Activated CD8-positive, alpha-beta memory T cell treated with anti-CD3 and anti-CD28 coated beads, Interleukin-2, amount 10 ng/mL, durations not matched to agents 7 days and 5 days (primary cell): ENCODE data around the gene SPECC1L. TPM values are rescaled to one million over a fixed set of nuclear protein-coding genes. Genes with fewer than 3 reads are reported as not detected.
"Not testable (repeated sequence)": the region's sequence is repeated elsewhere in the genome, so short reads cannot be mapped to it uniquely, and the experiment has no call there.

Source experiments
- ATAC-seq: fragments of 150-1000 bp; cut with Tn5 transposase; one replicate; pipeline ENCODE4 v1.10.0; 2021; ENCODE audit warnings: moderate library complexity
- CTCF ChIA-PET: fragments of 350-600 bp; sonication (Branson Sonifier 250); formaldehyde crosslinking; loops from one replicate; lab custom pipeline; 2021; ENCODE audit warnings: antibody characterized with exemption; lab: Charles Lee
- DNase-seq: peaks from one replicate; pipeline ENCODE4 v3.0.0-alpha.2; 2020
- H3K27ac Mint-ChIP-seq: one replicate; pipeline ENCODE4 v1.8.0; 2021; ENCODE audit warnings: mild to moderate bottlenecking, mixed read lengths
- H3K27me3 Mint-ChIP-seq: one replicate; pipeline ENCODE4 v1.8.0; 2021; ENCODE audit warnings: mixed read lengths
- H3K36me3 Mint-ChIP-seq: one replicate; pipeline ENCODE4 v1.8.0; 2021; ENCODE audit warnings: mild to moderate bottlenecking, mixed read lengths
- H3K4me1 Mint-ChIP-seq: one replicate; pipeline ENCODE4 v1.8.0; 2021; ENCODE audit warnings: mixed read lengths
- H3K4me3 Mint-ChIP-seq: one replicate; pipeline ENCODE4 v1.8.0; 2021; ENCODE audit warnings: mild to moderate bottlenecking, moderate library complexity, mixed read lengths
- H3K9me3 Mint-ChIP-seq: one replicate; pipeline ENCODE4 v1.8.0; 2022; ENCODE audit warnings: low read depth, mixed read lengths
- total RNA-seq, 2 experiments: library from RNA; stranded (reverse); gene quantifications; one replicate each; pipeline ENCODE4 v1.2.3, GENCODE V29; 2021

SPECC1L gene
- total RNA-seq, 2 experiments from 2014 or later = 55.3 to 57.4 TPM

DNA sequence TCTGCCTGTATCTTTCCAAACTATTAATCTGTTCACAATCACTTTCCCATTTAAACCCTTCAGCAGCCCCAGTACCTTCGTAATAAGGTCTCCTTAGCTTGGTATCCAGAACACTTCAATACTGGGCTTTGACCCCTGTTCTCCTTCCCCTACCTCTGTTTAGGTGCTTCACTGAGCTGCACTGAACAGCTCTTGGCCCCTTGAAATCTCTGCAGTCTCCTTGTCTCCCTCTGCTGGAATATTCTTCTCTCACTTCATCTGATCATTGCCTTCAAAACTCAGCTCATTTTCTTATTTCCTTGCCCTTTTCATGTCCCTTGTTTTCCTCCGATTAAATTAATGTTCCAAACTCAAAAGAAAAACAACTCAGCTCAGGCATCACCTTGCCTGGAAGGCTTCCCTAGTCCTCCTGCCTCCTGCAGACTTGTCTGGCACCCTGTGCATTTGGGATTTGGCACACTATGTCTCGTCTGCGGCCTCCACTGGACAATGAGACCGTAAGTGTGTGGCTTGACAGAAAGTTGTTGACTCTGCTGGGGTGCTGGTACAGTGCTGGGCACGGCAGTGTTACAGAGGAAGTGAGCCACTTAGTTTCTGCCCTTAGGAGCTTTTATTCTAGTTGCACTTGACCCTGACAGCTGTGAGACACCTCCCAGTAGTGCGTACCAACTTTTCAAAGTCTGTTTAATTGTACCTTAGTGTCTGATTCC is 4.2 kb downstream of the SPECC1L start:
- ATAC-seq, CTCF ChIA-PET, H3K27me3 Mint-ChIP-seq, H3K27ac Mint-ChIP-seq, H3K36me3 Mint-ChIP-seq, H3K4me3 Mint-ChIP-seq, DNase-seq, H3K9me3 Mint-ChIP-seq: not testable (repeated sequence)
- H3K4me1 Mint-ChIP-seq = peaks cover 37% of the 10 kb centered on the region

DNA sequence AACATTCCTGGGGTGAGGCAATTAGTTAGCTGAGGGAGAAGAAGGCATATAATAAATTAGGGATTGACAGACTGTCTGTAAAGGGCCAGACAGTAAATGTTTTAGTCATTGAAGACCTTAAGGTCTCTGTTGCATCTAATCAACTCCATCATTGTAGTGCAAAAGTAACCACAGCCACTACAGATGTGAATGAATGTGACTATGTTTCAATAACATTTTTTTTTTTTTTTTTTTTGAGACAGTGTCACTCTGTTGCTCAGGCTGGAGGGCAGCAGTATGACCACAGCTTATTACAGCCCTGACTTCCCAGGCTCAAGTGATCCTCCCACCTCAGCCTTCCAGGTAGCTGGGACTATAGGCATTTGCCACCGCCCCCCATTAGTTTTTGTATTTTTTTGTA is 9.7 kb downstream of the SPECC1L start:
- Mint-ChIP-seq H3K4me1 (peaks cover 43% of the 10 kb centered on the region), H3K36me3 (peaks cover 16% of the 10 kb centered on the region)
- H3K4me3 Mint-ChIP-seq, H3K27ac Mint-ChIP-seq, DNase-seq, ATAC-seq, H3K9me3 Mint-ChIP-seq, CTCF ChIA-PET, H3K27me3 Mint-ChIP-seq: not testable (repeated sequence)

DNA sequence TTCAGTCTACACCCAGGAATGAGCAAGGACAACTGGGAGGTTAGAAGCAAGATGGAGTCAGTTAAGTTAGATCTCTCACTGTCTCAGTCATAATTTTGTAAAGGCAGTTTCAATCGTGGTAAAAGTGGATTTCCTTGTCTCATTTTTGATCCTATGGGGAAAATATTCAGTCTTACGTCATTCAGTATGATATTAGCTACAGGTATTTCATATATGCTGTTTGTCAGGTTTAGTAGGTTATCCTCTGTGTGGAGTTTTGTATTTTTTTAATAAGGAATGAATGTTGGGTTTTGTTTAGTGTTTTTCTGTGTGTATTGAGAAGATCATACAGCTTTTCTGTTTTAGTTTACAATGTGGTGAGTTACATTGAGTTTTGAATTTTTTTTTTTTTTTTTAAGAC is 11.8 kb downstream of the SPECC1L start:
- Mint-ChIP-seq H3K4me3 (no peak overlapping the region), H3K4me1 (peaks cover 44% of the 10 kb centered on the region)

DNA sequence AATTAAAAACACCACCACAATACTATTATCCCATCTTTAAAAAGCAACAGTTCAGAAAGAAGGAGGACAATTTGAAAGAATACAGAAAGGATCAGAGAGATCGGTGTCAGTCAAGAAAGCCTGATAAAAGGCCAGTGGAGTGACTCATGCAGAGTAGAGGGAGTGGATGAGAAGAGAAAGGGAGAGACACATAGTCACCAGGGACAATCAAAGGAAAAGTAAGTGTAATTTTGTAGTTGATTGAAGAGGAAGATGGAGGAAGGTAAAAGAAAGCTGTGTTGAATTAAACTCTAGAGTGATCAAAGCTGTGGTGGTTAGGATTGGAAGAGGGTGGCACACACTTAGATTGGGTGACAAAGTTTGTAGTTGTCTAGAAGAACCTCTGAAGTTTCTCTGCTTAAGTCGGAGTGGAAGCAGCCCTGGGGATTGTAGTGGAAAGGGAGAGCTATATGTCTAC is 14.1 kb downstream of the SPECC1L start:
- no peak overlapping the region for H3K4me3 Mint-ChIP-seq
- DNase-seq (no peak), ATAC-seq (peak; percentile 60)
- no peak overlapping the region for H3K27ac Mint-ChIP-seq
- CTCF ChIA-PET = interaction anchor here (1.1 to 1.4 kb wide), 2 partner anchors 42 to 95 kb away, joined by 3 read pairs; no protein-coding TSS in a partner anchor
- H3K4me1 Mint-ChIP-seq = peaks cover 44% of the 10 kb centered on the region
- H3K9me3 Mint-ChIP-seq = no peaks in the 10 kb centered on the region
- H3K27me3 Mint-ChIP-seq = no peaks in the 10 kb centered on the region
- H3K36me3 Mint-ChIP-seq = peaks cover 19% of the 10 kb centered on the region

More for the DNA sequence above, 11.8 kb downstream of the SPECC1L start:
- Mint-ChIP-seq H3K27ac (no peak overlapping the region), H3K27me3 (no peaks in the 10 kb centered on the region), H3K36me3 (peaks cover 15% of the 10 kb centered on the region), H3K9me3 (no peaks in the 10 kb centered on the region)
- CTCF ChIA-PET = interaction anchor here (0.9 kb wide), 1 partner anchor 40 kb away, joined by 3 read pairs; no protein-coding TSS in a partner anchor
- ATAC-seq = no peak
- DNase-seq = no peak

DNA sequence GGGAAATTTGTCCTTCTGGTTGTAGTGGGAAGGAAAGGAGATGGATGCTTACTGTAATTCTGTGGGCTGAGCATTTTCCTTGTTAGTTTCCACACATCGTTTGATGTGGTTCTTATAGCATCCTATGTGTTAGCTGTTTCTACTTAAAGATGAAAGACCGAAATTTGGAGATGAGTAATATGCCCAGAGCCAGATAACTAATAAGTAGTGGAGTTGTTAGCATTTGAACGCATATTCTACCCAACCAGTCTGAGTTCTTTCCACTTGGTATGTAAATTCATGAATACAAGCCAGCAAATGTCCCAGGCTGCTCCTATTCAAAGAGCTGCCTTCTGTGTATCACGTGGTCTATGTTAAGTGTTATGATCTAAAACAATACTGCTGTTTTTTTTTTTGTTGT is 14.6 kb downstream of the SPECC1L start:
- Mint-ChIP-seq H3K9me3 (no peaks in the 10 kb centered on the region), H3K4me3 (no peak overlapping the region), H3K27me3 (no peaks in the 10 kb centered on the region), H3K4me1 (peaks cover 46% of the 10 kb centered on the region), H3K27ac (no peak overlapping the region), H3K36me3 (peaks cover 20% of the 10 kb centered on the region)
- ATAC-seq (peak; percentile 84), DNase-seq (no peak)
- CTCF ChIA-PET = interaction anchor here (1.1 to 1.4 kb wide), 2 partner anchors 42 to 95 kb away, joined by 3 read pairs; no protein-coding TSS in a partner anchor

DNA sequence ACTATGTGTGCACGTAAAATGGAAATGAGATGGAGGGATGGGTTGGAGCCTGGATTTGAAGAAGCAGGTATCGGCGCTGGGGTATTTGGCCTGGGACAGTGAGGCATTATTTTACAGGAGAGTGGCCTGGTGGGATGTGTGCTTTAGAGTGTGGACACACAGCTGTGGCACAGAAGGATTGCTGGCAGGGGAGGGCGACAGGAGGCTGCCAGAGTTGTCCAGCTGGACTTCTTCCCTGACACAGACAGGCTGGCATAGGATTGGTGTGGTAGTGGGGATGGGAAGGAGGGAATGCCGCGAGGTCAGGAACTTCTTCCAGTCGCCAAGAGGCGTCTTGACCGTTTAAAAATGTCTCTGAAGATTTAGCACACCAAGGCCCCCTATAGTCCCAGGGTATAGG is 16.6 kb downstream of the SPECC1L start:
- H3K27me3 Mint-ChIP-seq, H3K9me3 Mint-ChIP-seq, ATAC-seq, CTCF ChIA-PET, DNase-seq, H3K27ac Mint-ChIP-seq, H3K4me3 Mint-ChIP-seq: not testable (repeated sequence)
- peaks cover 12% of the 10 kb centered on the region for H3K36me3 Mint-ChIP-seq
- H3K4me1 Mint-ChIP-seq = peaks cover 33% of the 10 kb centered on the region

DNA sequence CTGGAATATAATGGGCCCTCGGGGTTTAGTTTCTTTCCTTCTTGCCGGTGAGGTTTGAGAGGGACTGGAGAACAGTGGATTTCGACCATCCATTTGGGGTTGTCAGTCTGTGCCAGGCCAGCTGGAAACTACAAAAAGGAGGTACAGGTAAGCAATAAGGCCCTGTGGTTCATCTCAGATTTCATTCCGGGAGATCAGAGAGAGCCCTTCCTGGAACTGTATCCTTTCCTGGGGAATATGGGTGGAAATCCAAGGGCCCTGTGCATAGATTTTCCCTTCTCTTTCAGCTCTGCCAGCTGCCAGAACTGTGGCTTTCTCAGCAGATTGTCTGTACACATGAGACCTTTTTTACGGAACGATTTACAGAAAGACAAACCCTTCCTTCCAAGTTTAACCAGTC is 17.2 kb downstream of the SPECC1L start:
- H3K9me3 Mint-ChIP-seq, DNase-seq, ATAC-seq, H3K36me3 Mint-ChIP-seq, H3K27ac Mint-ChIP-seq, H3K4me3 Mint-ChIP-seq, H3K27me3 Mint-ChIP-seq: not testable (repeated sequence)
- CTCF ChIA-PET = interaction anchor here (0.6 kb wide), 1 partner anchor 378 kb away, joined by 3 read pairs; no protein-coding TSS in a partner anchor
- peaks cover 30% of the 10 kb centered on the region for H3K4me1 Mint-ChIP-seq

DNA sequence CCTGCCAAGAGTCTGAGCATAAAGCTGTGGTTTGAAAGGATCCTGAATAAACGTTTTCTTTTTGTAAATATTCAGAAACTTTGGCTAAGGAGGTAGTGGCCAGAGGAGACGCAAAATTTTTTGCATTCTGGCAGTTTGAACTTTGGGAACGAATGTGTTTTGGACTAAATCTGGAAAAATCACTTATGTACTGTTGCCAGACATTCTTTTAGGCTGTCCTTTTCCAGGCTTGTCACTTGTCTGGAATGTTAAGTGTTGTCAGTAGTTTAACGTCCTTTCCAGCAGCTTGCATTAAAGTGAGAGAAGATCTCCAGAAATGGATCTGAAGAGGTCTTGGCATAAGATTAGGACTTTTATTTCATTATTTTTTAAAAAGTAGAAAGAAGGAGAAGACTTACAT is 18.5 kb downstream of the SPECC1L start:
- CTCF ChIA-PET = interaction anchor here (1.3 kb wide), 1 partner anchor 16 kb away, joined by 4 read pairs; no protein-coding TSS in a partner anchor

DNA sequence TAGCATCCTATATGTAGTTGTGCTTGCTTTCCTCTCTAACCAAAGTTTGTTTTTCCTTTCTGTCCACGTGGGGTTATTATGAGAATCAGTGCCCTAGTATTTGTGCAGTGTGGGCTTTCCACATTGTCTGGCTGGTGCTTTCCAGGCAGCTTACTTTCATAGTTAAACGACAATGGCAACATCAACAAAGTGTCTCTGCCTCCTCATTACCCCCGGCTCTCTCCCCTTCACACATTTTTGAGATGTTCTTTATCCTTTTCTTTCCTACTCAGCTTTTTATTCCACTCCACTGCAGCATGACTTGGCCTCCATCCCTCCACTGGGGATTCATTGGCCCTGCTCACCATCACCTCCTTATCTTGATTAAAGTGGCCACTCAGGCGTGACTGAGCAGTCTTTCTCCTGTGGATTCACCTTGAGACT is 19.1 kb downstream of the SPECC1L start:
- CTCF ChIA-PET = interaction anchor here (1.3 kb wide), 1 partner anchor 17 kb away, joined by 4 read pairs; no protein-coding TSS in a partner anchor
- Mint-ChIP-seq H3K9me3 (no peaks in the 10 kb centered on the region), H3K4me3 (no peak overlapping the region), H3K27me3 (no peaks in the 10 kb centered on the region), H3K27ac (no peak overlapping the region), H3K4me1 (peaks cover 21% of the 10 kb centered on the region), H3K36me3 (peaks cover 8% of the 10 kb centered on the region)
- no peak for ATAC-seq
- no peak for DNase-seq

More for the DNA sequence above, 18.5 kb downstream of the SPECC1L start:
- Mint-ChIP-seq H3K9me3 (no peaks in the 10 kb centered on the region), H3K36me3 (peaks cover 8% of the 10 kb centered on the region), H3K4me1 (peaks cover 24% of the 10 kb centered on the region), H3K4me3 (no peak overlapping the region), H3K27me3 (no peaks in the 10 kb centered on the region), H3K27ac (no peak overlapping the region)
- DNase-seq (no peak), ATAC-seq (no peak)

DNA sequence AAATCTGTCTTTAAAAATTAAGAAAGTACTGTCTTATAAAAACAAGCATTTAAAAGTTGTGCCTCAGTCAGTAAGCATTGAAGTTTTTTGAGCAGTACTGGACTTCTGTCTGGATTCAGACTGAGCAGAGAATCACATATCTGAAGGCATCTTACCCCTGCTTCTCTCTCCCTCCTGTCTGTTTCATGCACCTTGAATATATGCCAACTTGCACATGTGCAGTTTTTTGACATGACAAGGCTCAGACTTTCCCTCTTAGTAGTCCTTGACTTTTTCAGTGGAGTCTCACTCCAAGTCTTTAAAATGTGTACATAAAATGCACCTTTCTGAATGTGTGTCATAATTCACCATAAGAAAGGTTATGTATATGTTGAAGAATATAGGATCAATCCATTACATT is 19.8 kb downstream of the SPECC1L start:
- Mint-ChIP-seq H3K36me3 (peaks cover 8% of the 10 kb centered on the region), H3K9me3 (no peaks in the 10 kb centered on the region), H3K27ac (no peak overlapping the region), H3K27me3 (no peaks in the 10 kb centered on the region), H3K4me1 (peaks cover 14% of the 10 kb centered on the region), H3K4me3 (no peak overlapping the region)
- ATAC-seq = no peak
- CTCF ChIA-PET = no interaction called here
- DNase-seq = no peak

DNA sequence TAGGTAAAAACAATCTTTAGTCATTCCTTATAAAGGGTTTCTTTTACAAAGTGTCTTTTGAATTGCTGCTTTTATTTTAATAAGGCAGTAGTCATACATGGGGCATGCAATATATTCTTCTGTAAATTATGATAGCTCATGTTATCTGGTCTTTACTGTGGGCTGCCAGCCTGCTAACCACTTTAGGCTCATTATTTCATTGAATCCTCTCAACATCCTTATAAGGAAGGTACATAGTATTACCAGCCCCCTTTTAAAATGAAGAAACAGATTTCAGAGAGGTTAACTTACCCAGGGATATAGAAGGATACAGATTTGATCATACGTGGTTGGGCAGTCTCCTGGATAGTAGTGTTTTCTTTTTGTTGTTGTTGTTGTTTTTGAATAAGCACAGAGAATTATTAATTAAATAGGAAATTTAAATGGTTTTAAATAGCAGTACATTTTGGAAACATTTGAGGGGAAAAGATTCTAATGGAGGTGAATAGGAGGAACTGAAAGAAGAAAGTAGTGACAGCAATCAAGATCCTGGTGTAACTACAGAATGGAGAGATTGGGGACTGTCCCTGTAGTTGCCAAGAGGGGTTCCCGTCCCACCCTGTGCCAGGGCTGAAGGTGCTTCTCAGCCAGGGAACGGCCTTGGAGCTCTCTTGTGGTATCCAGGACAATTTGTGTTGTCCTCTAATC is 21.0 kb downstream of the SPECC1L start:
- Mint-ChIP-seq H3K27me3 (no peaks in the 10 kb centered on the region), H3K36me3 (peaks cover 8% of the 10 kb centered on the region), H3K4me1 (peaks cover 11% of the 10 kb centered on the region), H3K9me3 (no peaks in the 10 kb centered on the region), H3K27ac (no peak overlapping the region), H3K4me3 (no peak overlapping the region)
- ATAC-seq (no peak), DNase-seq (no peak)
- CTCF ChIA-PET = interaction anchor here (0.8 kb wide), 1 partner anchor 230 kb away, joined by 3 read pairs; no protein-coding TSS in a partner anchor

DNA sequence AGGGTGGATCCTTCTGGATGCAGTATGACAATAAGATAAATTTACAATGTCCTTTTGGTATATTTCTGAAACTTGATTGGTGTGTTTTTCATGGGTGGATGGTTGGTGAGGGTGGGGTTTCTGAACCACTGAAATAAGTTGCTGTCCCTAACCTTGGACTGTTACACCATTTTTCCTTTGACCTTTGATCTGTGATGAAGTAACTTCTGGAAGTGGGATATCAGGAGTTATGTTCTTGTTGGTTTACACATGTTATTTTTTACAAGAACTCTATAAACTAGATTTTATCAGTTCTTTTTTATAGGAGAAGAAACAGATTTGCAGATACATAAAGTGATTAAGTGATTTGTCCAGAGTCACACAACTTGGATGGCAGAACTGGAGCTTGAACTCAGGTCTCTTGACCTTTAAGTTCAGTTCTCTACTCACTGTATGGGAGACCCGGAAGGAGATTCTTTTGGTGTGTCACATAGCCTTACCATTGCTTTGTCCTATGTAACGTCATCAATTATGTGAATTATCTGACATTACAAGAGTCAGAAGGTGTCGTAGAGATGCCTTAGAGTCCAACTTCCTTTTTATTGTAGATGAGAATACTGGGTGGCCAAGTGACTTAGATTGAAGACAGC is 21.7 kb downstream of the SPECC1L start:
- DNase-seq, CTCF ChIA-PET, H3K4me3 Mint-ChIP-seq, ATAC-seq, H3K27me3 Mint-ChIP-seq, H3K36me3 Mint-ChIP-seq, H3K9me3 Mint-ChIP-seq, H3K27ac Mint-ChIP-seq: not testable (repeated sequence)
- H3K4me1 Mint-ChIP-seq = peaks cover 11% of the 10 kb centered on the region

DNA sequence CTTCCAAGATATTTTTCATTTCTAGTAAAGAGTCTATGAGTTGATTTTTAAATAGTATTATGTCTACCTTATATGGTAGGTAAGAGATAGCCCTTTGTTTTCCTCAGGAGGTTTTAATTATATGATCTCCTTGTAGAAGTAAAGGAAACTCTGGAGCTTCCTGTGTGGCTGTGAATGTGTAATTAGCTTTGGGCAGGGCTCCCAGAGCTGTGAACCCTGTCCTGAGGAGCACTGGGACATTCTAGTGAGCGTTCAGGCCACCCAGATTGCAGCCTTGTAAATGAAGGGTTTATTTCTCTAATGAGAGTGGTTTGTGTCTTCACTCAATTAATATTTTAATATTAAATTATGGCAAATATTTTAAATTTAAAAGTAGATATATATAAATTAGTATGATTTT is 24.3 kb downstream of the SPECC1L start:
- peaks cover 14% of the 10 kb centered on the region for H3K4me1 Mint-ChIP-seq
- H3K27me3 Mint-ChIP-seq, H3K4me3 Mint-ChIP-seq, ATAC-seq, H3K27ac Mint-ChIP-seq, H3K9me3 Mint-ChIP-seq, CTCF ChIA-PET, H3K36me3 Mint-ChIP-seq, DNase-seq: not testable (repeated sequence)
